A549 treated with AZD9567 at 1 μM for 4 hours (cell line): ENCODE results near the gene PCDHA12. TPM values are rescaled to one million over a fixed set of nuclear protein-coding genes. Genes with fewer than 3 reads are reported as not detected.

Source experiments
- total RNA-seq: library from RNA; stranded (reverse); fragments of 200-300 nt; extraction: Qiagen RNA extraction; gene quantifications from 5 replicates; pipeline ENCODE4 v1.2.3, GENCODE V29; 2022; ENCODE audit not compliant: insufficient read depth

The PCDHA12 gene, protein sequence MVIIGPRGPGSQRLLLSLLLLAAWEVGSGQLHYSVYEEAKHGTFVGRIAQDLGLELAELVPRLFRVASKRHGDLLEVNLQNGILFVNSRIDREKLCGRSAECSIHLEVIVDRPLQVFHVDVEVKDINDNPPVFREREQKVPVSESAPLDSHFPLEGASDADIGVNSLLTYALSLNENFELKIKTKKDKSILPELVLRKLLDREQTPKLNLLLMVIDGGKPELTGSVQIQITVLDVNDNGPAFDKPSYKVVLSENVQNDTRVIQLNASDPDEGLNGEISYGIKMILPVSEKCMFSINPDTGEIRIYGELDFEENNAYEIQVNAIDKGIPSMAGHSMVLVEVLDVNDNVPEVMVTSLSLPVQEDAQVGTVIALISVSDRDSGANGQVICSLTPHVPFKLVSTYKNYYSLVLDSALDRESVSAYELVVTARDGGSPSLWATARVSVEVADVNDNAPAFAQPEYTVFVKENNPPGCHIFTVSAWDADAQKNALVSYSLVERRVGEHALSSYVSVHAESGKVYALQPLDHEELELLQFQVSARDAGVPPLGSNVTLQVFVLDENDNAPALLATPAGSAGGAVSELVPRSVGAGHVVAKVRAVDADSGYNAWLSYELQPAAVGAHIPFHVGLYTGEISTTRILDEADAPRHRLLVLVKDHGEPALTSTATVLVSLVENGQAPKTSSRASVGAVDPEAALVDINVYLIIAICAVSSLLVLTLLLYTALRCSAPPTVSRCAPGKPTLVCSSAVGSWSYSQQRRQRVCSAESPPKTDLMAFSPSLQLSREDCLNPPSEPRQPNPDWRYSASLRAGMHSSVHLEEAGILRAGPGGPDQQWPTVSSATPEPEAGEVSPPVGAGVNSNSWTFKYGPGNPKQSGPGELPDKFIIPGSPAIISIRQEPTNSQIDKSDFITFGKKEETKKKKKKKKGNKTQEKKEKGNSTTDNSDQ
- total RNA-seq = 1.6 to 3.1 TPM (median 2.8 TPM) in 5 replicates

GRCh38 chr5:140875085-140876065 lies at the start of gene PCDHA12:
Gene PCDHA12, plus strand, starts transcription at chr5:140875308. Its CDS starts 165 bp downstream, at chr5:140875473.

GRCh38 chr5:140827704-140828361 lies 47.3 kb upstream of the PCDHA12 start, which contains the start of gene PCDHA6:
Gene PCDHA6, plus strand, starts transcription at chr5:140827960. Its CDS starts 132 bp downstream, at chr5:140828092.

DNA sequence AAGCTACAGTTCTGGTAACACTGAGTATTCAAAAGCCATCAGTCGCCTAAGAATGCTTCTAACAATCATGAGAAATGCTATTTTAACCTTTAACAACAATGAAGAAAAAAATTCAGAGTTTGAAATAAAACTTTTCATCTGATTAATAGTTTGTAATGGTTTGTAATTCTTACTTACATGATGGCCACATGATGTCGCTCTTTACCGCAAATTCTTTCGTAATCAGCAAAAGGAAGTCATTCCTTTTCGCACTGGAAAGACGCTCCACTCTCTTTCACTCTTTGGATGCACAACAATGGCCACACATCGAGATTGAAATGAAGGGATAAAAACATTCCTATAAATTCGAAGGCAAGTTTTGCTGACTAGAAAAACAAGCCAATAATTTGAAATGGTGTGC lies 41.1 kb upstream of the PCDHA12 start, which contains the start of gene PCDHA7:
Gene PCDHA7, plus strand, starts transcription at position 277 of the 400 bp plus-strand sequence. Its CDS starts 115 bp downstream, at position 392.

DNA sequence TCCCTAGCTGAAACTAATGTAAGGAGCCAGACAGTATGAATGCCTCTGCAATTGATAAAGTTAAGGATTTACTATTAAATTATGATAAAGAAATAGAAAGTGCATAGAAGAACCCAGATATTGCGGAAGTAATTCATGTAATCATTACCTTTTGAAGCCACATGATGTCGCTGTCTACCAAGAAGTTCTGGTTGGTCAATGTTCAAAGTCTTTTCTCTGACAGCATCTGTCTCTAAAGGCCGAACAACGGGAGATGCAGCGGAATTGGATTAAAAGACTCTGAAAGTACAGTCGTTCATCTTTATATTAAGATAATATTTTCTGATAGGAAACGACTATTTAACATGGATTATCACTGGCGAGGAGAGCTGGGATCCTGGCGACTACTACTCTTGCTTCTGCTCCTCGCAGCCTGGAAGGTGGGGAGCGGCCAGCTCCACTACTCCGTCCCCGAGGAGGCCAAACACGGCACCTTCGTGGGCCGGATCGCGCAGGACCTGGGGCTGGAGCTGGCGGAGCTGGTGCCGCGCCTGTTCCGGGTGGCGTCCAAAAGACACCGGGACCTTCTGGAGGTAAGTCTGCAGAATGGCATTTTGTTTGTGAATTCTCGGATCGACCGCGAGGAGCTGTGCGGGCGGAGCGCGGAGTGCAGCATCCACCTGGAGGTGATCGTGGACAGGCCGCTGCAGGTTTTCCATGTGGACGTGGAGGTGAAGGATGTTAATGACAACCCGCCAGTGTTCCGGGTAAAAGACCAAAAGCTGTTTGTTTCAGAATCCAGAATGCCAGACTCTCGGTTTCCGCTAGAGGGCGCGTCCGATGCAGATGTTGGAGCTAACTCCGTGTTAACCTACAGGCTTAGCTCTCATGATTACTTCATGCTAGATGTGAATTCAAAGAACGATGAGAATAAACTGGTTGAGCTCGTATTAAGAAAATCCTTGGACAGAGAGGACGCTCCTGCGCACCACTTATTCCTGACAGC lies 33.8 kb upstream of the PCDHA12 start, which contains the start of gene PCDHA8:
Gene PCDHA8, plus strand, starts transcription at position 210 of the 985 bp plus-strand sequence. Its CDS starts 135 bp downstream, at position 345.

DNA sequence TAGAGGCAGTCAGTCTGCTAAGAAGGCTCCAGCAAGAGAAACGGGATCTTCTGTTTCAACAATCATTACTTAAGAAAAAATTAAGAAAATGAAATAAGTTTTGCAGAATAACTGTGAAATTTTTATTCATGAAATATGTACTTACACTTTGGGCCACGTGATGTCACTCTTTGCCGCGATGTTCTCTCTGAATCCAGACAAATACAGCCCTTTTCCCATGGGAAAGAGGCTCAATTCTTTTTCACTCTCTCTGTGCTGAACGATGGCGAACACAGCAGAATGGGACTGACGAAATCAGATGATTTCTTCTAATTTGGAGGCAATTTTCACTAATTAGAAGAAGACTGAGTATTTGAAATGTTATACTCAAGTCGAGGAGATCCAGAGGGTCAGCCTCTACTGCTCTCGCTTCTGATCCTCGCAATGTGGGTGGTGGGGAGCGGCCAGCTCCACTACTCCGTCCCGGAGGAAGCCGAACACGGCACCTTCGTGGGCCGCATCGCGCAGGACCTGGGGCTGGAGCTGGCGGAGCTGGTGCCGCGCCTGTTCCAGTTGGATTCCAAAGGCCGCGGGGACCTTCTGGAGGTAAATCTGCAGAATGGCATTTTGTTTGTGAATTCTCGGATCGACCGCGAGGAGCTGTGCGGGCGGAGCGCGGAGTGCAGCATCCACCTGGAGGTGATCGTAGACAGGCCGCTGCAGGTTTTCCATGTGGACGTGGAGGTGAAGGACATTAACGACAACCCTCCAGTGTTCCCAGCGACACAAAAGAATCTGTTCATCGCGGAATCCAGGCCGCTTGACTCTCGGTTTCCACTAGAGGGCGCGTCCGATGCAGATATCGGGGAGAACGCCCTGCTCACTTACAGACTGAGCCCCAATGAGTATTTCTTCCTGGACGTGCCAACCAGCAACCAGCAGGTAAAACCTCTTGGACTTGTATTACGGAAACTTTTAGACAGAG lies 26.7 kb upstream of the PCDHA12 start, which contains the start of gene PCDHA9:
Gene PCDHA9, plus strand, starts transcription at position 244 of the 964 bp plus-strand sequence. Its CDS starts 114 bp downstream, at position 358.

GRCh38 chr5:140855772-140856674 lies 19.1 kb upstream of the PCDHA12 start, which contains the start of gene PCDHA10:
Gene PCDHA10, plus strand, starts transcription at chr5:140855897. Its CDS starts 152 bp downstream, at chr5:140856049.

GRCh38 chr5:140868721-140869554 lies 6.2 kb upstream of the PCDHA12 start, which contains the start of gene PCDHA11:
Gene PCDHA11, plus strand, starts transcription at chr5:140868957. Its CDS starts 147 bp downstream, at chr5:140869104.

DNA sequence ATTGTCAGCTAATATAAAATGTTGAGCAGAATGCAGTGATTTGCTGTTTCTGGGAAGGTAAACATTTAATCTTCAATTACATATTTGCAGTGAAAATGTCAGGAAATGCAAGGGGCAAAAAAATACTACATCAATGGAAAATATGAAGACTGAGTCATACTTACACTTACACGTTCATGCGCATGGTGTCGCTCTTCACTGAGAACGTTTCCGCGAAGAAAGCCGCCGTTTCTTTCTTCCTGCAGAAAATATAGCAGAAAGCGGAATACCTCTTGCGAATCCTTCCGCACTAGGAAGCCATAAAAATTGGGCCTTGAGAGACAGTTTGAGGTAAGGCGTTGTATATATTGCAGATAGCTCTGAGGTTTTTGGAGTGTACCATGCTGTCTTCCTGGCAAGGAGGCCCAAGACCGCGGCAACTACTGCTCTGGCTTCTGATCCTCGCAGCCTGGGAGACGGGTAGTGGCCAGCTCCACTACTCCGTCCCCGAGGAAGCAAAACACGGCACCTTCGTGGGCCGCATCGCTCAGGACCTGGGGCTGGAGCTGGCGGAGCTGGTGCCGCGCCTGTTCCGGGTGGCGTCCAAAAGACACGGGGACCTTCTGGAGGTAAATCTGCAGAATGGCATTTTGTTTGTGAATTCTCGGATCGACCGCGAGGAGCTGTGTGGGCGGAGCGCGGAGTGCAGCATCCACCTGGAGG lies 6.9 kb downstream of the PCDHA12 start, which contains the start of gene PCDHA13:
Gene PCDHA13, plus strand, starts transcription at position 236 of the 702 bp plus-strand sequence. Its CDS starts 145 bp downstream, at position 381.

DNA sequence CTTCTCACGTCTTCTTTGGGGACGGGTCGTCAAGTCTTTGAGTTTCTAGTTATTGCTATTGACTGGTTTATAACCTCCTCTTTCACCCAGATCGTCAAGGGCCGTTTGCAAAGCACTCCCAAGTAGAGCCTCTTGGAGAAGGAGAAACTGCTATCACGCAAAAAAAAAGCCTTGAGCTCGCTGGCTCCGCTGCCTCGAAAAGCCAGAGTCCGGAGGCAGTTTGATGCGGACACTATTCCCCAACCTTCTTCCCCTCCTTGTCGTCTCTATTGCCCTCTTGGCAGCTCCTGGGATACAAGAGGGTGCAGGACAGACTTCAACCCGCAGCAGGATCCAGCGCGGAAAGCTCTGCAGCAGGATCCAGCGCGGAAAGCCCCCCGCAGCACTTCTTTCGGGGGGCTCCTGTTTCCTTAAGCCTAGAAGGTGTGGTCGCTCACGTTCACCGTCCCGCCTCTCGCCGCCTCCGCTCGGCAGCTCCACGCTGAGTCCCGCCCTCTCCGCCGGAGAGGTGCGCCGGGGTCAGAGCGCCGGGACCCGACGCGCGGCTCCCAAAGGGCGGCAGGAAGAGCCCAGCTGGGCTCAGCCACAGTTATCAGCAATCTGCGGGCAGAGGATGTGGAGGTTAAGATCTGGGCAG lies 50.8 kb downstream of the PCDHA12 start, which contains the start of gene PCDHAC1:
Gene PCDHAC1, plus strand, starts transcription at position 494 of the 637 bp plus-strand sequence. CDS start 594 bp downstream, outside the sequence.

Other genes with a start within 250 kb of the PCDHA12 start
- 3.5 to 8.4 TPM (median 4.3 TPM) in 5 replicates for gene CD14, start 242.1 kb upstream of the PCDHA12 start, total RNA-seq
- 7.6 to 17.9 TPM (median 15.2 TPM) in 5 replicates for gene TMCO6, start 235.9 kb upstream of the PCDHA12 start, total RNA-seq
- gene NDUFA2, start 227.7 kb upstream of the PCDHA12 start, total RNA-seq = 83.8 to 126 TPM (median 125 TPM) in 5 replicates
- gene IK, start 227.5 kb upstream of the PCDHA12 start, total RNA-seq = 86.0 to 142 TPM (median 88.2 TPM) in 5 replicates
- 29.5 to 34.8 TPM (median 31.2 TPM) in 5 replicates for gene WDR55, start 210.4 kb upstream of the PCDHA12 start, total RNA-seq
- 0.91 to 1.1 TPM (median 0.98 TPM) in 4 of 5 replicates, not detected in the other for gene DND1, start 201.7 kb upstream of the PCDHA12 start, total RNA-seq
- 76.1 to 99.2 TPM (median 80.5 TPM) in 5 replicates for gene HARS1, start 183.9 kb upstream of the PCDHA12 start, total RNA-seq
- gene HARS2, start 183.9 kb upstream of the PCDHA12 start, total RNA-seq = 33.3 to 39.5 TPM (median 37.6 TPM) in 5 replicates
- gene ZMAT2, start 174.9 kb upstream of the PCDHA12 start, total RNA-seq = 79.6 to 128 TPM (median 85.6 TPM) in 5 replicates
- gene PCDHA1, start 89.2 kb upstream of the PCDHA12 start, total RNA-seq = 0.13 to 0.25 TPM (median 0.16 TPM) in 4 of 5 replicates, not detected in the other
- 0.03 to 0.08 TPM (median 0.07 TPM) in 4 of 5 replicates, not detected in the other for gene PCDHA2, start 80.5 kb upstream of the PCDHA12 start, total RNA-seq
- 0.75 to 1.6 TPM (median 0.85 TPM) in 5 replicates for gene PCDHA3, start 74.3 kb upstream of the PCDHA12 start, total RNA-seq
- gene PCDHA4, start 68.2 kb upstream of the PCDHA12 start, total RNA-seq = 1.2 to 3.4 TPM (median 1.7 TPM) in 5 replicates
- gene PCDHA5, start 53.7 kb upstream of the PCDHA12 start, total RNA-seq = 0.57 to 0.63 TPM (median 0.59 TPM) in 5 replicates
- 0.02 to 0.05 TPM (median 0.03 TPM) in 4 of 5 replicates, not detected in the other for gene PCDHA6, start 47.3 kb upstream of the PCDHA12 start, total RNA-seq
- 0.09 to 0.12 TPM (median 0.12 TPM) in 4 of 5 replicates, not detected in the other for gene PCDHA7, start 41.0 kb upstream of the PCDHA12 start, total RNA-seq
- gene PCDHA8, start 34.1 kb upstream of the PCDHA12 start, total RNA-seq = 0.04 to 0.10 TPM (median 0.08 TPM) in 3 of 5 replicates, not detected in the others
- gene PCDHA9, start 26.9 kb upstream of the PCDHA12 start, total RNA-seq = 0.02 TPM in 1 of 5 replicates, not detected in the others
- gene PCDHA10, start 19.4 kb upstream of the PCDHA12 start, total RNA-seq = 0.01 to 0.05 TPM (median 0.02 TPM) in 3 of 5 replicates, not detected in the others
- 0.06 to 0.18 TPM (median 0.13 TPM) in 4 of 5 replicates, not detected in the other for gene PCDHA11, start 6.4 kb upstream of the PCDHA12 start, total RNA-seq
- 0.05 to 0.07 TPM (median 0.06 TPM) in 4 of 5 replicates, not detected in the other for gene PCDHA13, start 6.8 kb downstream of the PCDHA12 start, total RNA-seq
- gene PCDHAC1, start 51.0 kb downstream of the PCDHA12 start, total RNA-seq = 1.9 to 3.7 TPM (median 2.1 TPM) in 5 replicates
- 3.1 to 3.5 TPM (median 3.3 TPM) in 5 replicates for gene PCDHAC2, start 91.2 kb downstream of the PCDHA12 start, total RNA-seq
- not detected in 5 replicates for gene PCDHB1, start 176.1 kb downstream of the PCDHA12 start, total RNA-seq
- gene PCDHB2, start 219.3 kb downstream of the PCDHA12 start, total RNA-seq = 0.77 to 3.1 TPM (median 3.1 TPM) in 5 replicates
- 0.02 to 0.05 TPM (median 0.03 TPM) in 3 of 5 replicates, not detected in the others for gene PCDHB3, start 225.2 kb downstream of the PCDHA12 start, total RNA-seq
- 0.03 to 0.06 TPM (median 0.05 TPM) in 3 of 5 replicates, not detected in the others for gene PCDHB4, start 246.5 kb downstream of the PCDHA12 start, total RNA-seq